ENCODE measurements around the gene ALG3.

The ALG3 gene

DNA sequence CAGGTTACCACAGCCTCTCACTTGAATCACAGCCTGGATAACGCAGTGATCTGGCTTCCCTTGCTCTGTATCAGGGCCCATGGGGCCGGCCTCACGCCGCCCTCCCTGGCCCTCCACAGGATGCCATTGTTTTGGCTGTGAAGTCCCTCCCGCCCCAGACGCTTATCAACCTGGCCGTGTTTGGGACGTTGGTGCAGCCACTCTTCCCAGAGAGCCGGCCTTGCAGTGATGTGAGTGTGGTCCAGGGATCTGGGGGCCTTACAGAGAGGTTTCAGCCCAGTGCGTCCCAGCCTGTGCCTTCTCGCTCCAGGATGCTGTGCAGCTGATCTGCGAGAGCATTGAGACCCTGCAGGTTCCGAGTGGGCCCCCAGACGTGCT, 12.7 kb downstream of the ALG3 start:
- DNase-seq = no peak

DNA sequence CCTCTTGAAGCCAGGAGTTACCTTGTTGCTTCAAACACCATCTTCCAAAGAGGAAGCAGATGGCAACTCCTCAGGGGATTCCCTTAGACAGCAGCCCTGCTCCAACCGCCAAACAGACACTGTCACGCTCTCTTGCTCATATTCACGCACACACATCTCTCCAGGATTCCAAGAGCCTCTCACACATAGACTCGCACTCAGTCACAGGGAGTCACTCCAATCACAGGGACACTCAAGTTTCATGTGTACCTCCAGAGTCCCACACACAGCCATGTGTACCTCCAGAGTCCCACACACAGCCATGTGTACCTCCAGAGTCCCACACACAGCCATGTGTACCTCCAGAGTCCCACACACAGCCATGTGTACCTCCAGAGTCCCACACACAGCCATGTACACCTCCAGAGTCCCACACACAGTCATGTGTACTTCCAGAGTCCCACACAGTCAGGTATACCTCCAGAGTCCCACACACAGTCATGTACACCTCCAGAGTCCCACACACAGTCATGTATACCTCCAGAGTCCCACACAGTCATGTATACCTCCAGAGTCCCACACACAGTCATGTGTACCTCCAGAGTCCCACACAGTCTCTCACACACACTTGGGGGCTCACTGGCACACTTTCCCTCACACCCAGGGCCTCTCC, 13.3 kb downstream of the ALG3 start:
- no peak for DNase-seq

GRCh38 chr3:184234671-184235380, 13.9 kb downstream of the ALG3 start:
- DNase-seq = no peak

DNA sequence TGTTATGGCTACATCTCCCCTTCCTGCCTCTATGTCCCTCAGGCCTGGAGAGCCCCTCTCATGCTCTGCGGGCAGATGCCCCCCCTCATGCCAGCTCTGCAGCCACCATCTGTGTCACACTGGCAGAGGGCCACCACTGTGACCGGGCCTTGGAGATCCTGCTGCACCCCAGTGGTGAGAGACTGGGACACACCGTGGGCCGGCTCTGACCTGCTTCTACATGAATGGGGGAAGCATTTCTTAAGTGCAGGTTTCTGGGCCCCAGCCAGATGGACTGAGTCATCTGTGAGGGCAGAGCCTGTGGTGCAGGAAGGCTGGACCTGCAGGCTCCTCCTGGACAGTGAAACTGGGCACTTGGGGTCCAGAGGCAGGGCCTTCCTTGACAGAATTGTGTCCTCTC, 14.5 kb downstream of the ALG3 start:
- DNase-seq = peak in 28 of 51 donors; percentile 4 to 66 (median 33)

DNA sequence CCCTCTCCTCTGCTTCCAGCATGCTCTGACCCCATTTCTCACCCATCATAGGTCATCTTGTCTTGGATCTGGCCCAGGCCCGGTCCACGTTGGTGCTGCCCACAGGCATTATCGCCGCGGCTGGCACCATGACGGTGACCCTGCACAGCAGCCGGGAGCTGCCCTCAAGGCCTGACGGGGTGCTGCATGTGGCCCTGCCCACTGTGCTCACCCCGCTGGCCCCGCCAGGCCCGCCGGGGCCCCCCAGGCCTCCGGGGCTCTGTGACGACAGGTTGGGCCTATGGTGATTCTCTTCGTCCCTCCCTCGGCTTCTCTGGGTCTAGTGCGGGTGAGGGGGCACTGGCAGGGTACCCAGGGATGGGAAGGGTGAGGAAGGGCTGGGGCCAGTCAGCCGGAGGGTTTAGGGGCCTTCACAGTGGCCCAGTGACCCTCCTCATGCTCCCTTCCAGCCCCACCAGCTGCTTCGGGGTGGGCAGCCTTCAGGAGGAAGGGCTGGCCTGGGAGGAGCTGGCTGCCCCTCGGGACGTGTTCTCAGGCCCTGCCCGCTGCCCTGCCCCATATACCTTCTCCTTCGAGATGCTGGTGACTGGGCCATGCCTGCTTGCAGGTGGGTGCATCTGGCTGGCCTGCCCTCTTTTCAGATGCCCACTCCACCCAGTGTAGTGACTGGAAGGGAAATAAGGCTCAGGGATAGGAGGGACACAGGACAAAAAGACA, 15.5 kb downstream of the ALG3 start:
- no peak for DNase-seq

DNA sequence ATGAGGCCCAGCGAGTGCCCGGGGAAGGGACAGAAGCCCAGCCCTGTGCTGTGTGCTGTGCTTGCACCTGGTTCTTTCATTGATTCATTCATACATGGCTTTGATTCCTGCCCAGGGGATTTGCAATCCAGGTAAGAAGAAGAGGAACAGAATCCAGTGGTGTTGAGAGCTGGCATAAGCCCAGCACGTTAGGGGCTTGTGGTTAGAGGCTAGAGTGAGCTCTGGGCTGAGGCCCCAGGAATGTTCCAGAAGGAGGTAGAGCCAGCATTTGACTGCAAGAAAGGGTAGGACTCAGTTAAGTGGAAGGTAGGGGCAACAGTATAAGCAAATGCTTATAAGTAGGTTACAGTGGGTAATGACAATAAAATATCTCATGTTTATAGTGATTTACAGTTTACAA, 17.1 kb downstream of the ALG3 start:
- DNase-seq = no peak

DNA sequence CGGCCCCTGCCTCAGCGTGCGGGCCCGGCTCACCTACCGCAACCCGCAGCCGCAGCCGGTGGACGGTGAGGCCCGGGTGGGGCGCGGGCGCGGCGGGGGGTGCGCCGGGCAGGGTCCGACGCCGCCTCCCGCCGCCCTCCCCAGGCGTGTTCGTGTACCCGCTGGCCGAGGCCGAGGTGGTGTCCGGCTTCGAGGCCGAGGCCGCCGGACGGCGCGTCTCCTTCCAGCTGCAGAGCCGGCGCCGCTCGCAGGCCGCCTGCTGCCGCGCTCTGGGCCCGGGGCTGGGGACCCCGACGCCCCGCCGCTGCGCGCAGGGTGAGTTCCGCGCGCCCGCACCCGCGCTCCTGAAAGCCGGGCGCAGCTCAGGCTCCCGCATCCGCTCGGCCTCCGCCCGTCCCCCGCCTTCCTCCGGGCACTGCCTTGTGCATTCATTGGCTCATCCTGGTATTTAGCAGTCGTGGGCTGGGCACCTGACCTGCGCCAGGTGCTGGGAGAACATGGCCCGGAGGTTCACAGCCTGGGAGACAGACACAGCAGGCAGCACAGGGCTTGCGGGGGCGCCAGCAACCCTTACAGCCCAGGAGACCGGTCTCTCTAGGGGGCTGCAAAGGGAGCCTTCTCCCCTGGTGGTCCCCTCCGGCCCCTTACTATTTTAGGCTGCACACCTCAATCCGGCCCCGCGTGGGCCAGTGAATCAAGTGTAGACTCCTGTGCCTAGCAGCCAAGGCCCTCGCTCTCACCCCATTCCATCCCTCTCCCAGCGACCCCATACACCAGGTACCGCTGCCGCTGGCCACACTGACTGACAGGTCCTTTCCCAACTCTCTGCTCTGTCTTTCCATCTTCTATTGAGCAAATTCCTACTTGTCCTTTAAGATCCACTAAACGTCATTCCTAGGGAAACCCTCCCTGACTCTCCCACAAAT, 17.9 kb downstream of the ALG3 start:
- peak in 5 of 51 donors; percentile 14 to 27 (median 16) for DNase-seq

DNA sequence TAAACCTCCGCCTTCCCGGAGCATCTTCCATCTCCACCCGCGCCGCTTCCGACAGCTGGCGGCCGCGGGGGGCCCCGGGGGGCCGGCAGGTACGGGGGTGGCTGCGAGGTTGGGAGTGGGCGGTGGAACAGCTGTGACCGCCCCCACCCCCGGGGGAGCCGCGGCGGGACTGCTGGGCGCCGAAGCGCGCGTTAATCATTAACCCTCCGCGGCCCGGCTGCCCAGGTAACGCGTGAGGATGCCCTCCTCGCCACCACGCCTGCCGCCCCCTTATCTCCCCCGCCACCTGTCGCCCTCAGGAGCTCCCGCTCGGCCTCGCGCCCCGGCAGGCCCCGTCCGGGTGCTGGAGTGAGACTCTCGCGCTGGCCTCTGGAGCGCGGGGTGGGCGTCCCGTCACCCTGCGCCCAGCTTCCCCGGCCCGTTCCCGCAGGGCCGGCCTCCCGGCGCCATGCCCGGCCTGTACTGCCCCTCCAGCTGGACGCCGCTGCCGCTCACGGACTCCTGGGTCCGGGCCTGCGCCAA, 18.6 kb downstream of the ALG3 start:
- no peak for DNase-seq

GRCh38 chr3:184229394-184230080, 19.2 kb downstream of the ALG3 start, which contains the start of gene VWA5B2:
TSS of gene VWA5B2 (plus strand) at chr3:184229585. CDS start at chr3:184230529, 944 bp downstream.
- peak in 28 of 51 donors; percentile 5 to 68 (median 28) for DNase-seq

GRCh38 chr3:184228376-184229137, 20.2 kb downstream of the ALG3 start:
- no peak for DNase-seq

DNA sequence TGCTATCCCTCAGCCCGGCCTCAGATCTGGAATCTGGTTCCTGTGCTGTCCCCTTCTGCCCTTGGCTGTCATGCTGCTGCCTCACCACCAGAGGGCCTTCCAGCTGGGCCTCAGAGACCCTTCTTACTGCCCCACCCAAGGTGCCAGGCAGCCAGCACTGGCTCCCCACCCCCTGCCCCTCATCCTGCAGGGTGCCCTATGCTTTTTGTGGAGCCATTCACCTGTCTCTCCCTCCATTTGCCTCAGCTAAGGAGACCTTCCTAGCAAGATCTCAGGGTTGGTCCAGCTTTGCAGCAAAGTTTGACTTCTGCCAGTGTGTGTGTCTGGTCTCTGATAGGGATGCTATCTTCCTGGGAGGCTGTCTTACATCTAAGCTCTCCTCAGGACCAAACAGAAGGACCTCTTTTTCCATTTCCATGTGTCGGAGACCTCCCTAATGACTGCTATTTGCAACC, 21.3 kb downstream of the ALG3 start:
- peak in 2 of 51 donors; percentile 13 to 23 for DNase-seq

DNA sequence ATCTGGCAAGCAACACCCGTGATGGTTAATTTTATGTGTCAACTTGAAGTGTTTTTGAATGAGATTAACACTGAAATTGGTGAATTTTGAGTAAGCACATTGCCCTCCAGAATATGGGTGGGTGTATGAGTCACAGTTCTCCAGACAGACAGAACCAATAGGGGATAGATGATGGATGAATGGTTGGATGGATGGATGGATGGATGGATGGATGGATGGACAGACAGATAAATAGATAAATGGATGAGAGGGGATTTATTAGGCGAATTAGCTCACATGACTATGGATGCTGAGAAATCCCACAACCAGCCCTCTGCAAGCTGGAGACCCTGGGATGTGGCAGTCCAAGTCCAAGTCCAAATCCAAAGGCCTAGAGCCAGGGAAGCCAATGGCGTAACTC, 24.8 kb downstream of the ALG3 start:
- no peak for DNase-seq

GRCh38 chr3:184222521-184222920, 26.2 kb downstream of the ALG3 start:
- no peak for DNase-seq

- DNase-seq = no peak
Observed at GRCh38 chr3:184218814-184219213, 29.9 kb downstream of the ALG3 start.

DNA sequence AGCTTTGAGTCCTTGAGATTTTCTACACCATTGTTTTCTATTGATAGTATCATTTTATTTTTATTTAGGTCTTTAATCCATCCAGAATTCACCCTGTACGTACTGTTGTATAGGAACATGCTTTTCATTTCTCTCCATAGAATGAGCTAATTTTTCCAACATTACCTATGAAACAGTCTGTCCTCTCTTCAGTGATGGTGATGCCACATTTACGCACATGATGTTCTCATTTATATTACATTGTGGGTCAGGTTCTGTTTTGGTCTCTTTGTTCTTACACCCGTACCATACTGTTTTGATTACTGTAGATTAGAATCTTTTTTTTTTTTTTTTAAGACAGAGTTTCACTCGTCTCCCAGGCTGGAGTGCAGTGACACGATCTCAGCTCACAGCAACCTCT, 37.0 kb downstream of the ALG3 start:
- DNase-seq = no peak

GRCh38 chr3:184211297-184211696, 37.5 kb downstream of the ALG3 start:
- DNase-seq = no peak

GRCh38 chr3:184209146-184209923, 39.4 kb downstream of the ALG3 start:
- DNase-seq = no peak

DNA sequence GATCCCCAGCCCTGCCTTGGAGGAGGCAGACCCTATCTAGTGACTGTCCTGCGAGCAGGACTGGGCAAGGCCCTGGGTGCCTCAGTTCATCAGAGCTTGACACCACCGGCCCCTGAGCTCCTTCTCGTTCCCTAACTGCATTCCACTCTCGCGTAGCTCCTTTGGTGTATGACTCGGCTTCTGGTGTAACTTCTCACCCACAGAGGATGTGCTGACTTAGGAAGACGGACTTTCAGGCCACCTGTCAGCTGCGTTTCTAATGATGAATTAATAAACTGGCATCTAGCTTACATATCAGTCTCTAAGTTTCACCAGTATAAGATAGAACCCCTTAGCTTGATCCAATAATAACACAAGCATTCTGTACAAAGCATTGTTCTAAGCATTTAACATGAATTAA, 45.2 kb downstream of the ALG3 start:
- no peak for DNase-seq

DNA sequence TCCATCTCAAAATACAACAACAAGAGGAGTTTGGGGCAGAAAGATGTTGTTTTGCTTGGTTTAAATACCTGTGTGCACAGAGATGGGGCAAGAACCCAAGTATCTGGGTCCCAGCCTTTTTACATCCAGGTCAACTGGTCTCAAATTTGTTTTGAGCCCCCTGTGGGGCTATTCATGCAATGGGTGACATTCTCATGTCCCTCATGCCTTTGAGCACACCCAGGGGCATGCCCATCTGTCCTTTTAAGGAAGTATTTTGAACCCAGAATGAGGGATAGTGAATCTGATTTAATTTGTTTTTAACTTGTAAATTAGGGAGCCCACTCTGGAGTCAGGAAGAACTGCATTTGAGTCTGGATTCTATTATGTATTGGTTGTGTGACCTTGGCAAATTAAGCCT, 47.9 kb downstream of the ALG3 start:
- DNase-seq = no peak
